Embryonic facial prominence (tissue), 1 donor: ENCODE results near the gene JPT1.
"Not testable (repeated sequence)": the region's sequence is repeated elsewhere in the genome, so short reads cannot be mapped to it uniquely, and the experiment has no call there.

Experiments used
- DNase-seq: peaks from one replicate; pipeline ENCODE4 v3.0.0-alpha.2; 2016; ENCODE audit errors: extremely low spot score

The JPT1 gene, protein sequence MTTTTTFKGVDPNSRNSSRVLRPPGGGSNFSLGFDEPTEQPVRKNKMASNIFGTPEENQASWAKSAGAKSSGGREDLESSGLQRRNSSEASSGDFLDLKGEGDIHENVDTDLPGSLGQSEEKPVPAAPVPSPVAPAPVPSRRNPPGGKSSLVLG

DNA sequence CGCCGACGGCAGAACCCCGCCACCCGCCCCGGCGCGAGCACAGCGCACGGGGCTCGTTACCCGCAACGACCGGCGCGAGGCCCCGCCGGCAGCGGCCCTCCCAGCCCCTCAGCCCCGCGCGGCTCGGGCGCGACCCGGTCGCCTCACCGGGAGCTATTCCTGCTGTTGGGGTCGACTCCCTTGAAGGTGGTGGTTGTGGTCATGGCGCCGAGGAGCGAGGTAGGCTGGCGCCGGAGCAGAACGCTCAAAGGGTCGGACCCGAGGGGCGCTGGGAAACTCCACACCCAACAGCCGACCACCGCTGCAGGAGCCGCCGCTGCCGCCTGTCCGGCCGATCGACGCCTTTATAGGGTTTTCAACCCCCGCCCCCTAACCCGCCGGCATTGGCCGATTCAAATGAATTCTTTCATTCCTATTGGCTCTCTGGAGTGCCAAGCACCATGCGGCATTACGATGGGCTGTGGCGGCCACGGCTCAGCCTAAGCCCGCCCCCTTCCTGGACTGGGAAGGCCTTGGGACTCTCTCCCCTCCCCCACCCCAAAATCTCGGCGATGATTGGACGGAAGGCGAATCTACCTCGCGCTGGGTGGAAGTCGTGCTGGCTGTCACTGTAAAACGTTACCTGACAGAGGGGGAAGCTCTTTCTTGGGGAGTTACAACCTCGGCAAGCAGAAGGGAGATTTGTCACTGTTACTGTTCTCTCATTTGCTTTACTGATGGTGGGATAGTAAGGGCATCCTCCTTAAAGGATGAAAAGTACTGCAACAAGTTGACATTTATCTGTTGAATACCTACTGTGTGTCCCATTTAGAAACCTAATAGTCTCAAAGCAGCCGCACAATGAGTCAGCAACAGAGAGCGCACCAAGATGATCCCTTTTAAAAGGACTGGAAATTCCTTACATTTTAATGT, at the start of gene JPT1:
Gene JPT1, minus strand, starts transcription at position 318 of the 912 bp plus-strand sequence. Its CDS starts 115 bp downstream, at position 203.
- peak; percentile 96 for DNase-seq

DNA sequence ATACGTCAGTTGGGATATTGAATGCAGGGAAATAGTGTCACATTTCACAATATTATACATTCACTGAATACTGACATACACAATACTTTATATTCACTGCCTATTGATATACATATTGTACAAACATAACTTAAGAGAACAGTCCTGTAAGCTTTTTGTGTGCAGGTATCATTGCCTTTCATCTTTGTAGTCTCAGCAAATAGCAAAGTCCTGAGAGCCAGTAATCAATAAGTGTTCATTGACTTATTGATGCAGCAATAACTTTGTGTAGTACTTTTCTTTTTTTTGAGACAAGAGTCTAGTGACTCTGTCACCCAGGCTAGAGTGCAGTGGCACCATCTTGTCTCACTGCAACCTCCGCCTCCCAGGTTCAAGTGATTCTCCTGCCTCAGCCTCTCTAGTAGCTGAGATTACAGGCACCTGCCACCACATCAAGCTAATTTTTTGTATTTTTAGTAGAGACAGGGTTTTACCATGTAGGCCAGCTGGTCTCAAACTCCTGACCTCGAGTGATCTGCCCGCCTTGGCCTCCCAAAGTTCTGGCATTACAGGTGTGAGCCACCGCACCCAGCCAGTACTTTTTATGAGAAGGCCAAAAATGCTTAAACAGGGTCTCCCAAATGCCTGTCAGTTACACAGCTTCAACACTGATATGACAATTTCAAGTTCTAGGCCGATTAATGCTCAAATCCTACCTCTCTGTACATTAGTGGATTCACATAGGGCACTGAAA, 45.7 kb upstream of the JPT1 start:
- no peak for DNase-seq

DNA sequence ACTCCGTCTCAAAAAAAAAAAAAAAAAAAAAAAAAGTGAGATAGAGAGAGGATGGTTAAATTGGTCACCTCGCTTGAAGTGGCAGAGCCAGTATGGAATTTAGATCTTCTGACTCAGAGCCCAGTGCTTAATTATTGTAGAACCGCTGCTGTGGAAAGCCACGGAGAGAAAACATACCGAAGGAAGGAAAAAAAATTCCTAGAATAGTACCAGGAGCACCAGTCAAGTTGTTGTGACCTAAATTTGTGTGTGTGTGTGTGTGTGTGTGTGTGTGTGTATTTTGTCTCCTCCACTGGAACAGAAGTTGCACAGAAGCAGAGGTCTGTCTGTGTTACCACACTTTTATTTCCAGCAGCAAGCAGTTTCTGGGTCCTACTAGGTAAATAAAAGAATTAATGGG, 40.6 kb upstream of the JPT1 start:
- no peak for DNase-seq

DNA sequence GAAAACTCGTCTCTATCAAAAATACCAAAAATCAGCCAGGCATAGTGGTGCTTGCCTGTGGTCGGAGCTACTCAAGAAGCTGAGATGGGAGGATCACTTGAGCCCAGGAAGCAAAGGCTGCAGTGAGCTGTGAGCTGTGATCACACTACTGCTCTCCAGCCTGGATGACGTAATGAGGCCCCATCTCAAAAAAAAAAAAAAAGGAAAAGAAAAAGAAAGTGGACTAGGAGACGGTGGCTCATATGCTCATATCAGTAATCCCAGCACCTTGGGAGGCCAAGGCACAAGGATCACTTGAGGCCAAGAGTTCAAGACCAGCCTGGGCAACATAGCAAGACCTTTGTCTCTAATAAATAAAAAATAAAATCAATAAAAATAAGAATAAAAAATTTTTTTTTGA, 37.3 kb upstream of the JPT1 start:
- no peak for DNase-seq

DNA sequence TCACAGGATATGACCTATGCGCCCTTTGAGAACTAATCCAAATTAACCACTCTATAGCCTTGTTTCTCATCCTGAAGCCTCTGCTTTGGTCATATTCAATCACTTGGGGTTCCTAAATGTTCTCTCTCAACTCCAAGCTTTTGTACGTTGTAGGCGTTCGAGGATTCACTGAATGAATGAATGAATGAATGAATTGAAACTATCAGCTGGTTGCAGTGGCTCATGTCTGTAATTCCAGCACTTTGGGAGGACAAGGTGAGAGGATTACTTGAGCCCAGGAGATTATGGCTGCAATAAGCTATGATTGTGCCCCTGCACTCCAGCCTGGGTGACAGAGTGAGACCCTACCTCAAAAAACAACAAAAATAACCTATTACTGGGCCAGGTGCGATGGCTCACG, 34.3 kb upstream of the JPT1 start:
- DNase-seq, result no peak

DNA sequence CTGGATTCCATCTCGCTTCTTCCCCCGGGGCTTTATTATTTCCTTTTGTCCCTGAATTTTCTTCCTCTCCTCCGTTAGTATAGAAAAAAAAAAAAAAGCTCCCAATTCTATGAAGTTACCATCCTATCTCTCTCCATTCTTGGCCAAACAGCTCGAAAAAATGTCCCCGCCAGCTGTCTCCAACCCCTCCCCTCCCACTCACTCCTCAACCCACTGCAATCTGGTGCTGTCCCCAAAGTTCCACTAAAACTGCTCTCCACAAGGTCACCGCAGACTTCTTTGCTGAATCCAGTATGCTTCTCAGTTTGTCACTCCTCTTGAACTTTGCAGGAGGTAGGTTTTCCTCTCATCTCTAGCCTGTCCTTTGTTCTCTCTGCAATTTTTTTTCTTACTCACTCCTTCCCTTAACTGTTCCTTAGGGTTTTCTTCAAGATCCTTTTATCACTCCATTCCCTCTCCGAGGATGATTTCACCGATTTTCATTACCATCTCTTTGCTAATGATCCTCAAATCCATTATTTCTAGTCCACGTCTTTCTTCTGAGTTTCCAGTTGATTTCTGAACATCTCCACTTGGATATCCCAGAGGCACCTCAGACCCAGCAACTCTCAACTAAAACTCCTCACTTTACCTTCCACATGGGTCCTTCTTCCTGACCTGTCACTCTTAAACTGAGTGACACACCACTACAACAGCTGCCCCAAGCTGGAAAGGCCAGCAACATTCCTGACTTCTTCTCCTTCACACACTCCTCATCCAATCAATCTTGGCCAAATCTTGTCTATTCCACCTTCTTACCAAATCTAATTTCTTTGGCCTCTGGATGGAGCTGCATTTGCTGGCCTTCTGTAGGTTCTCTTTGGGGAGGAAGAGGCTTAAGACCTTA, 29.9 kb upstream of the JPT1 start:
- no peak for DNase-seq

DNA sequence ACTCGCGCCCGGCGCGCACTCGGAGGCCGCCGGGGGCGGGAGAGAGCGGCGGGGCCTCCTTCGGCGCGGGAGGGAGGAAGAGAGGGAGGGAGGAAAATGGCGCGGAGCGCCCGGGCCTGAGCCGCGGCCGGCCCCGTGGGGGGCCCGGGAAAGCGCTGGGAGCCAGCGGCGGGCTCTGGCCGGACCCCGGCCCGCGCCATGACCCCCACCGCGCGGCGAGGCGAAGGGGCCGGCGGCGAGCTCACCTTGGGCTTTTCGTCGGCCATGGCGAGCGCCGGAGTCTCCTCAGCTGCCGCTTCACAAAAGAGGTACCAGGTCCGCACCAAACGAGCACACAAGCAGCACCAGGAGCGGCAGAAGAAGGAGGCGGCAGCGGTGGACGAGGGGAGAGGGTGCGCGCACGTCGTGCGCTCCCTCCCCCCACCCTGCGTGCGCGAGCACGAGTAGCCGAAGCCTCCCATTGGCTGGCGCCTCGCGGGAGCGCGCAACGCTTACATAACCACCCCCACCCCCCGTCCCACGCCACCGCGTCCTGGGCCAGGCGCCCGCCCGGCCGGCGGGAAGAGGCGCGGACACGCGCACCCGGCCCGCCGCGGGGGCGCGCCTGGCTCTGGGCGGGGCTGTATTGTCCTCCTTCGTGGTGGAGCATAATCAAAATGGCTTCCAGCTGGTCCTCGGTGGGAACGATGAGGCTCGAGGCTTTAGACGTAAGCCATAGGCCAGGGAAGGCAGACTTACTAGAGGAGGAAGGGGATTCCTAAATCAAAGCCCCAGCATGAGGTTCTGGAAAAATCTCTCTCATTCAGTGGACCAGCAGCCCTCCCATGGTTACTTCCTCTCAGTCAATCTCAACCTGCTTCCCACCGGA, 28.5 kb upstream of the JPT1 start, which contains the start of gene SUMO2:
Gene SUMO2, minus strand, starts transcription at position 391 of the 868 bp plus-strand sequence. Its CDS starts 125 bp downstream, at position 266.
- peak; percentile 83 for DNase-seq

DNA sequence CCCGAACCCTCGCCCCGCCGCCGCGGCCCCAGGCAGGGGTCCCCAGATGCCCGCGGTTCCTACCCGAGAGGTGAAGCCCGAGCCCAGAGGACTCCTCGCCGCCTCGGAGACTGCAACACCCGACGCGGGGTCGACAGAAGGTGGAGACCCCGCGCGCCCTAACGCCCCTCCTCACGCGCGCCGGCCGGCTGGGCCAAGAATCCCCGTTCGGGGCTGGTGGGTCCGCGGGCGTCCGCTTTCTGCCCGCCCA, 27.9 kb upstream of the JPT1 start:
- no peak for DNase-seq

DNA sequence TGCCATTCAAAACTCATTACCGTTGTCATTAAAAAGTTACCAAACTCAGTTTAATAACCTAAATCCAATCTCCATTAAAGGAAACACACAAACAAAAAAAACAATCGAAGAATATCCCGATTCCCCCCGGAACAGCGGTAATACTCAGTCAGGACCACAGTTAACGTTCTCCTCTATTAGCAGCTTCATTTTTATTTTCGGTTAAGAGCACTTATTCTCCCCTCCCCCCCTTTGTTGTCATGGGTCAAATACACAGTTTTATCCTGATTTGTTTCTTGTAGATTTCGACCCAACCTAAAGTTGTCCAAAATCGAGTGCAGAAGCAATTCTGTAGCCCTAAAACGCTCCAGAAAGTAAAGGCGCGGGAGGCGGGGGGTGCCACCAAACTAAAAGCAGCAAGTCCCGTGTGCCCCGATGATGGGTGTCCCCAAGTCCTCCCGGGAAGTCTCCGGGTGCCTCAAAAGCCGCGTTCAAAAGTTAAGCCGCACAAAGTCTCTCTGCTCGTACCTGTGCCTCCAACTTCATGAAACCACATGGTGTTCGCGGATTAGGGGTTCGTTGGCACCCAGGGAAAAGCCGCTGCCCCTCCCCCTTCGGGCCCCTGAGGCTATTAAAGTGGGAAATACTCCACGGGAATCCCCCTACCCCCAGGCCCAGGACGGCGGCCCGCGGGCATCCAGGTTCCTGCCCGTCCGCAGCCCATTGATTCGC, 27.5 kb upstream of the JPT1 start:
- no peak for DNase-seq

DNA sequence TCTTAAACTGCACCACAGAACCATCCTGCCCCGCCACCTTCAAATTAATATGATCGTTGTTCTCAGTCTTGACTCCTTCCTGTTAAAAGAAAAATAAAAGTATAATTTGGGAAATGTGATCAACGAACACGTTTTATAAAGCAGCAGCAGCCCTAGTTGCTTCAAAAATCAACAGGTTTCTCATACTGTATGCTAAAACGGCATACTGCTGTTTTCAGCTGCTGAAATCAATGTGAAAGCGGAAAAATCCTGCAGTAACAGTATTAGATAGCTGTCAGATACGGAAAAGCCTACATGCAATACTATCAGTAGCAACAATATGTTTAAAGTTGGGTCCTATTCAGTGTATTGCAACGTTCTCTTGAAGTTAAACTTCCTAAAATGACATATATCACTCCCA, 26.8 kb upstream of the JPT1 start:
- no peak for DNase-seq

DNA sequence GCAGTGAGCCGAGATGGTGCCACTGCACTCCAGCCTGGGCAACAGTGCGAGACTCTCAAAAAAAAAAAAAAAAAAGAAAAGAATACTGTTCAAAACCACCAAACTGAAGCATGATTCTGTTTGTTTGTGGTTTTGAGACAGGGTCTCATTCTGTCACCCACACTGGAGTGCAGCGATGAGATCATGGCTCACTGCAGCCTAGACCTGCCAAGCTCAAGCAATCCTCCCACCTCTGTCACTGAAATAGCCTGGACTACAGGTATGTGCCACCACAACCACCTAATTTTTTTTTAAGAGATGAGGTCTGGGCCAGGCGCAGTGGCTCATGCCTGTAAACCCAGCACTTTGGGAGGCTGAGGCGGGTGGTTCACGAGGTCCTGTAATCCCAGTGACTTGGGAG, 24.1 kb upstream of the JPT1 start:
- DNase-seq, result no peak

DNA sequence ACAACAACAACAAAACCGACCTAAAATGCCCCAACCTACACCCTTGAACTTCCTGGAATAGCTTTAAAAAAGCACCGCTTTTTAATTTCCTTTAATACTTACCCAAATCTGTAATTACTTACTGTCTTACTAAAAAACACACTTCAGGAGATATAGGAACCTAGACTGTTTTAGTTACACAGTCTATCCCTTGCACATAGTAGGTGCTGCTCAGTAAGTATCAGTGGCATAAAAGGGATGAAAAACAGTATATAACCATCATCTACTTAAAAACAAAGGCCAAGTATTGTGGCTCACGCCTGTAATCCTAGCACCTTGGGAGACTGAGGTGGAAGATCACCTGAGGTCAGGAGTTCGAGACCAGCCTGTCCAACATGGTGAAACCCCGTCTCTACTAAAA, 22.3 kb upstream of the JPT1 start:
- DNase-seq, result no peak

DNA sequence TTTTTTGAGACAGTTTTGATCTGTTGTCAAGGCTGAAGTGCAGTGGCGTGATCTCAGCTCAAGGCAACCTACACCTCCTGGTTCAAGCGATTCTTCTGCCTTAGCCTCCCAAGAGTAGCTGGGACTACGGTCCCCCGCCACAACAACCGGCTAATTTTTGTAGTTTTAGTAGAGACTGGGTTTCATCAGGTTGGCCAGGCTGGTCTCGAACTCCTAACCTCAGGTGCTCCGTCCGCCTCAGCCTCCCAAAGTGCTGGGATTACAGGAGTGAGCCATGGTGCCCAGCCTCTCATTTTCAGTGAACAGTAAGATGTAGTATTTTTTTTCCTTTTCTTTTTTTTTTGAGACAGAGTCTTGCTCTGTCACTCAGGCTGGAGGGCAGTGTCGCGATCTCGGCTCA, 20.7 kb upstream of the JPT1 start:
- no peak for DNase-seq

DNA sequence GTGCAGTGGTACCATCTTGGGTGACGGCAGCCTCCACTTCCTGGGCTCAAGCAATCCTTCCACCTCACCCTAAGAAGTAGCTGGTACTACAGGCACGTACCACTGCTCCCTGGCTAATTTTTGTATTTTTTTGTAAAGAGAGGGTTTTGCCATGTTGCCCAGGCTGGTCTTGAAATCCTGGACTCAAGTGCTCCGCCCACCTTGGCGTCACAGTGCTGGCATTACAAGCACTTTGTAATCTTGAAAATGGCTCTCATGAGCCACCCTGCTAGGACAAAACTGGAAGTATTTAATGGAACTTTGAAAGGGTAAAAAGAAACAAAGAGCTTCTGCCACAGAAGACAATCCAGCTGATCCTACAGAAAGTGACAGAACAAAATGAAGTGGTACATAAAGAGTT, 19.2 kb upstream of the JPT1 start:
- no peak for DNase-seq

DNA sequence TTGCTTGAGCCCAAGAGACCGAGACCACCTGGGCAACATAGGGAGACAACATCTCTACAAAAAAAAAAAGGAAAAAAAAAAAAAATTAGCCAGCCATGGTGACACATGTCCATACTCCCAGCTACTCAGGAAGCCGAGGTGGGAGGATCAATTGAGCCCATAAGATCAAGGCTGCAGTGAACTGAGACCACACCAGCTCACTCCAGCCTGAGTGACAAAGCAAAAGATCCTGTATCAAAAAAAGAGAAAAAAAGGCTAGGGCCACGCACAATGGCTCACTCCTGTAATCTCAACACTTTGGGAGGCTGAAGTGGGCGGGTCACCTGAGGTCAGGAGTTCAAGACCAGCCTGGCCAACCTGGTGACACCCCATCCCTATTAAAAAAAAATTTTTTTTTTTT, 14.7 kb upstream of the JPT1 start:
- DNase-seq, result no peak

DNA sequence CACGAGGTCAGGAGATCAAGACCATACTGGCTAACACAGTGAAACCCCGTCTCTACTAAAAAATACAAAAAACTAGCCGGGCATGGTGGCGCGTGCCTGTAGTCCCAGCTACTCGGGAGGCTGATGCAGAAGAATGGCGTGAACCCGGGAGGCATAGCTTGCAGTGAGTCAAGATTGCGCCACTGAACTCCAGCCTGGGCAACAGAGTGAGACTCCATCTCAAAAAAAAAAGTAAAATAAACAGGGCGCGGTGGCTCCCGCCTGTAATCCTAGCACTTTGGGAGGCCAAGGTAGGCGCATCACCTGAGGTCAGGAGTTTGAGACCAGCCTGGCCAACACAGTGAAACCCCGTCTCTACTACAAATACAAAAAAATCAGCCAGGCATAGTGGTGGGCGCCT, 10.3 kb upstream of the JPT1 start:
- DNase-seq, result not testable (repeated sequence)

DNA sequence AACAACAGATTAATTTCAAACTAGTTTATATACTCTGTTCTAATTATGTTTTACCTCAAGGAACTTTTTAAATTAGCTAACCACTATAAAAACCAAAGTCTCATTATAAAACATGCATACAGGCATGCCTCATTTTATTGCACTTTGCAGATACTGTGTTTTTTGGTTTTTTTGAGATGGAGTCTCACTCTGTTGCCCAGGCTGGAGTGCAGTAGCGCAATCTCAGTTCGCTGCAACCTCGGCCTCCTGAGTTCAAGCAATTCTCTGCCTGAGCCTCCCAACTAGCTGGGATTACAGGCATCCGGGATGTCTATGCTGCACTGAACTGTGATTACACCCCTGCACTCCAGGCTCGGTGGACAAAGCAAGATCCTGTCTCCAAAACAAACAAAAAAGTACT, 8.8 kb upstream of the JPT1 start:
- no peak for DNase-seq

DNA sequence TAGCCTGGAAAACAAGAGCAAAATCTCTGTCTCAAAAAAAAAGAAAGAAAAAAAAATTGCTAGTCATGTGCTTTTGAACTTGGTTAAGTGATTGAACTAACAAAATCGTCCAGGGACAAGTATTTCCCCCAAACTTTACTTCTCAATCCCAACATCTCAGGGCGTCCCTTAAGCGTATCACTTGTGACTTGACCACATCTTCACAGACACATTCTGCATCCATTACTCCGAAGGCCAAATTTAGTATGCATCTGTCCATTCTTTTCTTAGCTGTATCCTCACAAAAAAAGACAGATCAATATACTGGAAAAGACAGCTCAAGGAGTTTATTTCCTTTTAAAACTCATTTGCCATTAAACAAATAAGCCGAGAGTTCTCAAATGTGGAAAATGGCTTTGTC, 5.9 kb upstream of the JPT1 start:
- DNase-seq, result no peak

DNA sequence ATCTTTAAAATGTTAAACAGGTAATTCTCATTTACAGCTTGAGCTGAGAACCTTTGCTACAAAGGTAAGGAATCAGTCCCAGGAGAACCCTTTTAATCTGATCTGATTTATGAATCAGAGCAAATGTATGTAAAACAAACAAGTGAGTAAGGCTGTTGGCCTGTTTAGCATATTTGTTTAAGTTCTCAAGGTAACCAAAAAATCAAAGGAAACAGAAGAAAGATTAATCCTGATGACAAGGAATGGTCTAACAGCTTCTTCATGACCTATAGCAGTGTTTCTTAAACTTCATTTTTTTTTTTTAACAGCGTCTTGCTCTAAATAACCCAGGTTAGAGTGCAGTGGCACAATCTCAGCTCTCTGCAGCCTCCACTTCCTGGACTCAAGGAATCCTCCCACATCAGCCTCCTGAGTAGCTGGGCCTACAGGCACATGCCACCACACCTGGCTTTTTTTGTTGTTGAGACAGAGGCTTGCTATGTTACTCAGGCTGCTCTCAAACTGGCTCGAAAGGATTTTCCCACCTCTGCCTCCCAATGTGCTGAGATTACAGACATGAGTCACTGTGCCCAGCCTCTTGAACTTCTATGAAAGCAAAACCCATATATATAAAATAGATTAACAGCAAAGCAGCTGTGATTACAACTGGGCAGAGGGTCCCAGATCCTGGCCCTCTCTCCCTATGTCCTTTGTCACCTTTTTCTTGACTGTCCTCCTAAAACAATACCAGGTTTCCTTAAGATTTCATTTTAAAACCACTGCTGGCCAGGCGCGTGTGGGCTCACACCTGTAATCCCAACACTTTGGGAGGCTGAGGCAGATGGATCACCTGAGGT, 5.1 kb upstream of the JPT1 start:
- no peak for DNase-seq
